Mammary epithelial cell (primary cell): ENCODE measurements around the gene IMMP2L.

ENCODE experiments used
- CTCF ChIP-seq, 2 donors: IDR thresholded peaks in 1 of 2; conservative IDR thresholded peaks in 1 of 2; 2 replicates each; pipeline ENCODE4 v1.5.1; 2011 to 2012; ENCODE audit warnings: inconsistent platforms in 2 of 2, low read length in 2 of 2, mild to moderate bottlenecking in 2 of 2, control low read depth in 1 of 2, low read depth in 1 of 2; ENCODE audit not compliant: insufficient read depth in 1 of 2; ENCODE audit errors: extremely low read depth in 1 of 2
- EZH2 ChIP-seq: IDR thresholded peaks from 2 replicates; pipeline ENCODE4 v1.6.1; 2012; ENCODE audit warnings: low read length, inconsistent platforms, borderline replicate concordance

GRCh38 chr7:110664803-110665202 lies 897.5 kb downstream of the IMMP2L start:
- no peak for TF ChIP-seq CTCF (conservative IDR thresholded peaks at IDR 0.05 in 1 of 2, IDR thresholded peaks at IDR 0.05 in 1 of 2; ENCODE audit: extremely low read depth in 1 of 2, insufficient read depth in 1 of 2, low read depth in 1 of 2, low read length in 2 of 2)
- TF ChIP-seq EZH2, result no peak
